LHCN-M2 (cell line): ENCODE results near the gene OR1C1. TPM values are rescaled to one million over a fixed set of nuclear protein-coding genes. Genes with fewer than 3 reads are reported as not detected.
"Not testable (repeated sequence)": the region's sequence is repeated elsewhere in the genome, so short reads cannot be mapped to it uniquely, and the experiment has no call there.

Experiments
- DNase-seq: peaks from one replicate; pipeline ENCODE4 v3.0.0-alpha.2; 2012; ENCODE audit warnings: low read depth
- polyA plus RNA-seq: library from polyadenylated mRNA; unstranded; fragments of >200 nt; gene quantifications from one replicate; pipeline ENCODE4 v1.2.1, GENCODE V29; 2012; ENCODE audit warnings: missing spikeins
- total RNA-seq: library from RNA; depleted of rRNA; stranded (reverse); fragments of >200 nt; gene quantifications from 2 replicates; pipeline ENCODE4 v1.2.3, GENCODE V29; 2014; rRNA removed

OR1C1 gene, protein sequence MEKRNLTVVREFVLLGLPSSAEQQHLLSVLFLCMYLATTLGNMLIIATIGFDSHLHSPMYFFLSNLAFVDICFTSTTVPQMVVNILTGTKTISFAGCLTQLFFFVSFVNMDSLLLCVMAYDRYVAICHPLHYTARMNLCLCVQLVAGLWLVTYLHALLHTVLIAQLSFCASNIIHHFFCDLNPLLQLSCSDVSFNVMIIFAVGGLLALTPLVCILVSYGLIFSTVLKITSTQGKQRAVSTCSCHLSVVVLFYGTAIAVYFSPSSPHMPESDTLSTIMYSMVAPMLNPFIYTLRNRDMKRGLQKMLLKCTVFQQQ
- not detected in 2 replicates for total RNA-seq
- polyA plus RNA-seq, result not detected

DNA sequence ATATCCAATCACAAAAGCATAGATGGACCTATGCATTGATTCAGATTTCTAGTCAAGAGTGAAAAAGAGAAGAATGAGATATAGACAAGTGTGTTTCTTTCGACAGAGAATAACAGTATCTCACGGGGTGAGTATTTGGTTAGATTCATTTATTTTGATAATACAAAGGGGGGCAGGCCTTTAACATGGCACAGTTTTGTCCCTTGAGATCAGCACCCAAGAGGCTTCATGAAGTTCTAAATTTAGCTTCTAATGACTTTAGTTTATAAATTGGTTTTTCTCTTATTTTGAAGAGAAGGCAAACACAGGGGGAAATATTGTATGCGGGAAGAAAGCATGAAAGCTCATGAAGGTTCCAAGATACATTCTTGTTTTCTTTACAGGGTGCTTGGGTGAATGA, at the start of gene OR1C1:
Gene OR1C1, minus strand, starts transcription at position 101 of the 400 bp plus-strand sequence. CDS start 2,150 bp downstream, outside the sequence.
- DNase-seq, result no peak

DNA sequence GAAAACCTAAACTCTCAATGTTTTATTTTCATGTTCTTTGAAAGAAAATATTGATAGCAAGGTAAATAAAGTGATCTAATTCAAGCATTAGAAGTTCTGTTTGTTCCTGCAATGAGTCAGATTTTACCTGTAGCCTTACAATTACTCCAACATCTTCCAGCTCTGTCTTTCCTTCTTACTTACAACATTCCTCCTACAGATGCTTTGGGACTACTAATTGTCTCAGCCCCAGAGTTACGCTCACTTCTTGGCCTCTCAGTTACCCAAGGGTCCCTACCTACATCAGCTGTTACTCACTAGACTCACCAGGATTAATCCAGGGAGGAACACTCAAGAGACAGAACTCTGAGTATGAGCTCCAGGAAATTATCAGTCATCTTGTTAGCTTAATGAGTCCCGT, 37.2 kb upstream of the OR1C1 start:
- DNase-seq, result no peak

DNA sequence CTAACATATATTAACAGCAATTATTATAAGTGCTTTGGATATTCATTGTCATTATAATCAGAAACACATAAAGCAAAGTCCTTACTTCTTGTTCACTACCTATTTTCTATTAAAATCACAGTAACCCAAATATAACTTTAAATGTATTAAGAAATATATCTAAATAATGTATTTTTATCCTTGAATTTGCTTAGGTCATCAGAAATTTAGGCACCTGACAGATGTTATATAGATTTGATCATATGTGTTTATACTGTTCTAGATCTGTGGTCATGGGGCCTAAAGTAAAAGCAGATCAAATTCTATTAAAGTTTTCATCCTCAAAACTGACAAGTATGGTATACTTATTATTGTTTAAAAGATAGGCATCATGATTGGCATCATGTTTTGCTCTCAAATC, 9.2 kb upstream of the OR1C1 start:
- no peak for DNase-seq

DNA sequence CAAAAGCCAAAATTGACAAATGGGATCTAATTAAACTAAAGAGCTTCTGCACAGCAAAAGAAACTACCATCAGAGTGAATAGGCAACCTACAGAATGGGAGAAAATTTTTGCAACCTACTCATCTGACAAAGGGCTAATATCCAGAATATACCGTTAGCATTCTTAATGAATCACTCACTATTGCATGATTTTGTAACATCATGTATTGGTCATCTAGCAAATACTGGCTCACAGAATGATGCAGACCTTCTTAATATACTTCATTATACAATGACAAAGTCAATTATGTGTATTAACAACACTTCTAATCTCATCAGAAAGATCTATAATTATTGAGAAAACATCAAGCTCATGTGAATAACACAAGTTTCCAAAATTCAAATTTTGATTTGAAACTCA, 6.0 kb downstream of the OR1C1 start:
- not testable (repeated sequence) for DNase-seq

DNA sequence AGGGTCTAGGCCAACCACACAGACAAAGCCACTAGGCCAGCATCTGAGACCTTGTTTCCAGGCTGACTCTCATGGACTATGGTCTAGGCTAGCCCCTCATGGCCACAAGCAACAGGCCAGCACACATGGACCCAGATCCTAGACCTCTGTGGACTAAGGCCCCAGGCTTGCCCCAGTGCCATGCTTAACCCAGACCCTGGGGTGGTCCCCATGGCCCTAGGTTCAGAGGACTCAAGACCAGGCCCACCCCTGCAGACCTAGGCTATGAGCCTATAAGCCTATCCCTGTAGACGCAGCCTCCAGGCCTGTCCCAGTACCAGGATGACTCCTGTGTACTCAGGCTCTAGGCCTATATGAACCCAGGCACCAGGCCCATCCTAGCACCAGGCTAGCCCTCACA, 10.5 kb downstream of the OR1C1 start:
- no peak for DNase-seq

DNA sequence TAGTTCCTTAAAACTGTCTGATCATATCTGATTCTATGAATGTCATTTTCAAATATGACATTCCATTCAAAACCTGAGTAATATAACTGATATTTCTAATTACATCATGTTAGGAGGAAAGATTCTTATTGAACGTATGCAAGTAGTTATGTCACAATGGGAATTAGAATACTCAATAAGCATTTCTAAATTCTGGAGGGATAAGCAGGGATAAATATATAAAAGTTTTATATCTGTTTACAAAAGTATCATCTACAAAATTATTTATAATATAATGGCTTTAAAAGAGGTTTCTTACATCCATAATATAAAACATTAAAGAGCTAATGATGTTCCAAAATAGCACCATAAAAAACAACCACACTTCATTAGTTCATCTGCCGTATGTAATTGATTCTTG, 12.3 kb downstream of the OR1C1 start, which contains the start of gene OR14A2:
Gene OR14A2, minus strand, starts transcription at position 101 of the 400 bp plus-strand sequence.
- DNase-seq, result no peak

DNA sequence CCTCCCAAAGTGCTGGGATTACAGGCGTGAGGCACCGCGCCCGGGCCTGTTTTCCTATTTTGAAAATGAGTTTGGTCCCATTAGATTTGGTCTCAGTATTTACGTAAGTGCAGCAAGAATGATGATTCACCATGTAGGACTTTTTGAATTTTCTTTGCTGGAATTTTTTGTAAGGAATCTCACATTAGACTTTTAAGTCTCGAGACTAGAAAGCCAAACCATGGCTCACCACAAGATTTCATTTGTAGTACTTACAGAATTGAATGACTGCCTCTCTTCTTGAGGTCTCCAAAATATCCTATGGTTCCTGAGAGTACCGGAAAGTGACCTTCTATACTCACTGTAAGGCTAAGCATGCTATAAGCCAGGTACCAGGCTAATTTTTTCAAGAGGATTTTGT, 12.7 kb downstream of the OR1C1 start:
- DNase-seq, result no peak

DNA sequence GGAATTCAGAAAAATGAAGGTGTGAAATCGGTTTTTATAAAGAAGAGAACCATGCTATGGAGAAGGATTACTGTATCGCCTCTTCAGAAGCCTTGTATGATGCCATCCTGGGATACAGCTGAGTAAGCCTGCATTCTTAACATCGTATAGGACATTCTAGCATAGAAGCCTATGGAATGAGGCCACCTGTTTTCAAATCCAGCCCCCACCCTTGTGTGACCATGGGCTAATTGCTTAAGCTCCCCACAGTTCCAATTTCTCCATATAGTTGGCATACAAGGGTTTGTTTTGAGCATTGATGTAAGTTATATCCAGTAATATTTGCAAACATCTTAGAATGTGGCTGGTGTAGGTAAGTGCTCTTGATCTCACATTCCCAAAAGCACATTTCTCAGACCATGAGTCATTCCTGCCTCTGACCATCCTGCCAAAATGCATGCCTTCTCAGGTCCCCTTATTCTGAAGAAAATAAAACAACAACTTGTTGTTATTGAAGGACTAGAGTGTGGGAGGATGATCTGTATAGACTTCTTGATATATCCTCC, 13.9 kb downstream of the OR1C1 start:
- no peak for DNase-seq

DNA sequence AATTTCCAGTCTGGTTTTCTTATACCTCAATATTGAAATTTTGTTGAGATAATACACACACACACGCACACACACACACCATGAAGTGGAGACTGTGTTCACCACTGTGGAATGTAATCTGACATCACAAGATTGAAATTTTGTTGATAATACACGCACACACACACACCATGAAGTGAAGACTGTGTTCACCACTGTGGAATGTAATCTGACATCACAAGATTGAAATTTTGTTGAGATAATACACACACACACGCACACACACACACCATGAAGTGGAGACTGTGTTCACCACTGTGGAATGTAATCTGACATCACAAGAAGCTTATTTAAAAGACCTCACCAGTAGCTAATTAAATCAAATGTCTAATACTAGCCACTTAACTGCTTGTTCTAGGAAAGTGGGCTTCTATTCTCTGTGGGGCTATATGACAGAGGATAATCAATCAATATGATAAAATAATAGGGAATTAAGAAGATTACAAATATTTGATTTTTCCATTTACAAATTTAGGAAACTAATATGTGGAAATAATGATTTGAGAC, 18.1 kb downstream of the OR1C1 start:
- DNase-seq, result not testable (repeated sequence)

DNA sequence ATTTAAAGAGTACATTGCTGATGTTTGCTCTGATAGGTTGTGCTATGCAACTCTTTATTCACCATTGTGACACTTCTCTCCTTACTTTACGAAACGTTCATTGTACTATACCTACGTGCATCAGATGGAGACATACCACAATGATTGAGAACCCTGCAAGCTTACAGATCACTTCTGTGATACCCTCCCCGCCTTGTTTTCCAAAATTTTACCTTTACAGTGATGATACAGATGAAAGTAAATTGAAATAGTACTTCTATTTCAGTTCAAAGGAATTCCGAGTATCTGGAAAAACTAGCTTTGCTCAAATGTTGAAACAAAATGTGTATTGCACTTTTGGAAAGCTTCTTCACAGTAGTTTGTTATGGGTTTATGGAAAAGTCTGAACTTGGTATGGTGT, 18.6 kb downstream of the OR1C1 start:
- DNase-seq, result no peak

DNA sequence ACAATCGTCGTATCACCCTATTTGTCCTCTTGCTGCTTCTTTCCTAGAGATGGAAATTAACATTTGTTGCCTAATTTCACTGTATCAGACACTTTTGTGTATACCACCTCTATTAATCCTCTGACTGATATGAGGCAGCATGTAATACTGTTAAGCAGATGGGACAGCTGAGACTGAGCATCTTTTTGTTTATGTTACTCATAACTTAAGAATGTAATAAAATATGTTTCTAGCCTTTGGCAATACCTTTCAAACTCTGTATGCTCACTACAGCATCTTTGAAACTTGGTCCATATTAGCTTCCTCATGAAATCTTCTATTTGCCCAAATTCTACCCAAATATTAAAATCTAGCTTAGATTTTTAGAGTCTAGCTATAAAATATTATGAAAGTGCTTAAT, 19.6 kb downstream of the OR1C1 start:
- no peak for DNase-seq

DNA sequence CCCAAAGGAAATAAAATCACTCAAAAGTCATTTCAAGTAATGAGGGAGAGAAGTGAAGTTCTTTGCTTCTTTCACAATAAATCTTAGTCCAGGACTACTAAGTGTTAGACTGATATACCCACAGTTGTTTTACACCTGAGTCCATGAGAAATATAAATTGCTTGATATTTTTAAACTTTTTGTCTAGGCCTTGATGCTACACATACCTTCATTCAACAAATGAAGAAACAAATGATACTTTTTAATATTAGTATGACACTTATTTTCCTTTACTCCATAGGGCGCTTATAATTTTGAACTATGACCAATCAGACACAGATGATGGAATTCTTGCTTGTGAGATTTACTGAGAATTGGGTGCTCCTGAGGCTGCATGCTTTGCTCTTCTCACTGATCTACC, 22.0 kb downstream of the OR1C1 start, which contains the start of gene OR14K1:
Gene OR14K1, plus strand, starts transcription at position 301 of the 400 bp plus-strand sequence. Its CDS starts 0 bp downstream, at position 301.
- no peak for DNase-seq

DNA sequence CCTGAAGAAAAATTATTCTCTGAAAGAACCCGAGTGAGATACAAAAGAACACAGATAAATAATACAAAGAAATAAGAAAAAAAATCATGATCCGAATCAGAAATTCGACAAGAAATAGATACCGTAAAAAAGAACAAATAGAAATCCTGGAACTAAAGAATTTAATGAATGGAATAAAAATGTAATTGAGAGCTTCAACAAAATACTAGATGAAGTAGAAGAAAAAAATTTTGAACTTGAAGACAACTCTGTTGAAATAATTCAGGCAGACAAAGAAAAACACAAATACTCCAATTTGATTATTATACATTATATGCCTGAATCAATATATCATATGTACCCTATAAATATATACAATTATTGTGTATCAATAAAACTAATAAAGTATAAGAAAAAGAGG, 39.1 kb downstream of the OR1C1 start:
- no peak for DNase-seq

DNA sequence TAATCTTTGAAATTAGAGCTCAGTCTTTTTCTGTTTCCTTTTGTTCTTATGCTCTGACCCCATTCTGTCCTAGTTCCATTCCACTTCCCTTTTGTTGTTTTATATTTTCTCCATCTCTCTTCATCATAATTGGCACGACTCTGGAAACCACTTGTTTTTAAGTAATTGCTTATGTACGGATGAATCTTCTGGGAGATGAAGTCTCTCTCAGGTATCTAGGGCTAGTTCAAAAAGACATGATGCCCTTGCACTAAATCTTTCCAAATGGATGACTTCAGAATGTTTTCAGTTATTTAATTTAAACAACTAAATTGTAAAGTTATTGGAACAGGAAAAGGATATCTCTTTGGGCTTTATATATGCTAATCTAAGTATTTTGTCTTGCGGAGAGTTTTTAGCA, 43.8 kb downstream of the OR1C1 start, which contains the start of gene OR6F1:
Gene OR6F1, minus strand, starts transcription at position 101 of the 400 bp plus-strand sequence. CDS start 3,891 bp downstream, outside the sequence.
- DNase-seq, result no peak

DNA sequence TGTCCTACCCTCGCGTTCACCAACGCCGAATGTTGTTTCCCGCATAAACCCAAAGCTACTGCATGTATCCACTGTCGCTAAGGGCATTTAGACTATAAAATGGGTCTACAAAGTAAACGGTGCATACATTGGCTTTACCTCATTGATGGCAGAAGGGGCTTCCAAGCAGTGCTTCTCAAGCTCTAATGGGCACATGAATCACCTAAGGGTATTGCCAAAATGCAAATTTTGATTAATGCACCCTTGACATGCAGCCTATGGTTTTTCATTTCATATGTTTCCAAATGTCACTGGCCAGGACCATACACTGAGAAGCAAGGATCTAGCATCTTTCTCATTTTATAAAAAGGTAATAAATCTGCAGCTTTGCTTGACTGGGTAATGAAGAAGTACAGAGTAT, 46.6 kb downstream of the OR1C1 start:
- DNase-seq, result no peak

DNA sequence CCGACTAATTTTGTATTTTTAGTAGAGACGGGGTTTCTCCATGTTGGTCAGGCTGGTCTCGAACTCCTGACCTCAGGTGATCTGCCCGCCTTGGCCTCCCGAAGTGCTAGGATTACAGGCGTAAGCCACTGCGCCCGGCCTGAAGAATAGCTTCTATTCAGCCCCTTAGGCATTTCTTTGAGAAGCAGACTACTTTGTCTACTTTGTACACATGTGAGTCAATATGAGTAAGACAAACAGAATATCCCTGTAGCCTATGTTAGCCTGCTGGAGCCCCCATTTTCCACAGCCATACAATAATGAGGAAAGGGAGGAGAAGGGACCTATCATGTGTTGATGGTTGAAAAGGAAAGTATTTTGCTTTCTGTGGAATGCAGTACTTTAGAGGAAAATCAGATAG, 49.7 kb downstream of the OR1C1 start:
- not testable (repeated sequence) for DNase-seq

Other genes starting within 250 kb of the OR1C1 start
- not detected in 2 replicates for gene OR2C3, start 224.1 kb downstream of the OR1C1 start, total RNA-seq
- gene GCSAML, start 211.4 kb downstream of the OR1C1 start, total RNA-seq, result not detected in 2 replicates
- gene OR2G2, start 172.2 kb downstream of the OR1C1 start, total RNA-seq, result not detected in 2 replicates
- not detected in 2 replicates for gene OR2G3, start 155.0 kb downstream of the OR1C1 start, total RNA-seq
- gene OR13G1, start 80.8 kb downstream of the OR1C1 start, total RNA-seq, result not detected in 2 replicates
- gene OR6F1, start 43.9 kb downstream of the OR1C1 start, total RNA-seq, result not detected in 2 replicates
- gene OR14K1, start 21.9 kb downstream of the OR1C1 start, total RNA-seq, result not detected in 2 replicates
- not detected in 2 replicates for gene OR14A2, start 12.4 kb downstream of the OR1C1 start, total RNA-seq
- gene OR14A16, start 63.6 kb upstream of the OR1C1 start, total RNA-seq, result not detected in 2 replicates
- not detected in 2 replicates for gene OR11L1, start 81.3 kb upstream of the OR1C1 start, total RNA-seq
- not detected in 2 replicates for gene TRIM58, start 96.6 kb upstream of the OR1C1 start, total RNA-seq
- not detected in 2 replicates for gene OR2W3, start 135.0 kb upstream of the OR1C1 start, total RNA-seq
- gene OR2T8, start 159.7 kb upstream of the OR1C1 start, total RNA-seq, result not detected in 2 replicates
- gene OR2AJ1, start 164.3 kb upstream of the OR1C1 start, total RNA-seq, result not detected in 2 replicates
- gene OR2L8, start 188.3 kb upstream of the OR1C1 start, total RNA-seq, result not detected in 2 replicates
- gene OR2AK2, start 204.7 kb upstream of the OR1C1 start, total RNA-seq, result not detected in 2 replicates